T-cell (primary cell): ENCODE results near the gene DOCK9. TPM values are rescaled to one million over a fixed set of nuclear protein-coding genes. Genes with fewer than 3 reads are reported as not detected.

Experiments
- ATAC-seq, 4 experiments: fragments of 200-7000 bp in 3 of 4; fragments of 150-1000 bp in 1 of 4; cut with Tn5 transposase; replicated peaks in 1 of 4; 1 replicate in 3 of 4; 2 replicates in 1 of 4; pipeline ENCODE4 v1.10.0; 2021; ENCODE audit warnings: moderate library complexity in 3 of 4, mild to moderate bottlenecking in 2 of 4, moderate number of reproducible peaks in 1 of 4
- CTCF ChIA-PET, 2 donors: fragments of 300-600 bp; sonication (Branson Sonifier 250); formaldehyde crosslinking; loops; one replicate each; lab custom pipeline; 2022; ENCODE audit warnings: antibody characterized with exemption in 2 of 2; lab: Charles Lee
- POLR2A ChIA-PET, 2 donors: fragments of 300-600 bp; sonication (Branson Sonifier 250); formaldehyde crosslinking; loops; one replicate each; lab custom pipeline; 2022; ENCODE audit warnings: antibody characterized with exemption in 2 of 2; lab: Charles Lee
- DNase-seq, 35 experiments: peaks; one replicate each; pipeline versions ENCODE4 v3.0.0 to v3.0.0-alpha.2; 2013 to 2023
- H3K27ac ChIP-seq: one replicate; pipeline ENCODE4 v1.5.1; 2013; ENCODE audit warnings: low read length
- H3K27me3 ChIP-seq, 2 experiments: replicated peaks in 1 of 2; 1 replicate in 1 of 2; 2 replicates in 1 of 2; pipeline versions ENCODE4 v1.6.1 to v1.7.0; 2013; ENCODE audit warnings: low read length in 1 of 2, mixed read lengths in 1 of 2; ENCODE audit not compliant: control insufficient read depth in 2 of 2, insufficient read depth in 2 of 2; ENCODE audit errors: extremely low read depth in 1 of 2
- H3K36me3 ChIP-seq, 2 donors: 1 replicate in 1 of 2; 2 replicates in 1 of 2; pipeline versions ENCODE4 v1.6.1 to v1.7.0; 2013; ENCODE audit warnings: low read length in 1 of 2; ENCODE audit not compliant: control insufficient read depth in 2 of 2, insufficient read depth in 1 of 2; ENCODE audit errors: extremely low read depth in 1 of 2
- H3K4me1 ChIP-seq, 2 experiments: 1 replicate in 1 of 2; 2 replicates in 1 of 2; pipeline versions ENCODE4 v1.6.1 to v1.7.0; 2013; ENCODE audit warnings: low read length in 2 of 2, mixed read lengths in 1 of 2; ENCODE audit not compliant: insufficient read depth in 2 of 2, control insufficient read depth in 1 of 2; ENCODE audit errors: extremely low read depth in 1 of 2
- H3K4me3 ChIP-seq, 2 donors: 1 replicate in 1 of 2; 2 replicates in 1 of 2; pipeline versions ENCODE4 v1.5.1 to v1.7.0; 2013; ENCODE audit warnings: mild to moderate bottlenecking in 2 of 2, low read length in 1 of 2, moderate library complexity in 1 of 2; ENCODE audit not compliant: control insufficient read depth in 1 of 2; ENCODE audit errors: extremely low read depth in 1 of 2
- H3K9me3 ChIP-seq: 2 replicates; pipeline ENCODE4 v1.7.0; 2013
- H3K27ac Mint-ChIP-seq, 2 donors: one replicate each; pipeline ENCODE4 v1.8.0; 2020 to 2021; ENCODE audit warnings: mild to moderate bottlenecking in 2 of 2, mixed read lengths in 2 of 2
- H3K27me3 Mint-ChIP-seq, 2 donors: one replicate each; pipeline ENCODE4 v1.8.0; 2021 to 2022; ENCODE audit warnings: mixed read lengths in 2 of 2
- H3K36me3 Mint-ChIP-seq: one replicate; pipeline ENCODE4 v1.8.0; 2021; ENCODE audit warnings: mixed read lengths
- H3K4me1 Mint-ChIP-seq, 3 donors: one replicate each; pipeline ENCODE4 v1.8.0; 2020 to 2022; ENCODE audit warnings: mixed read lengths in 3 of 3, mild to moderate bottlenecking in 1 of 3
- H3K4me3 Mint-ChIP-seq, 3 donors: one replicate each; pipeline ENCODE4 v1.8.0; 2020 to 2022; ENCODE audit warnings: mild to moderate bottlenecking in 3 of 3, mixed read lengths in 3 of 3, moderate library complexity in 3 of 3
- H3K9me3 Mint-ChIP-seq, 3 donors: one replicate each; pipeline ENCODE4 v1.8.0; 2020 to 2022; ENCODE audit warnings: mixed read lengths in 3 of 3
- WGBS: methylation state at CpG from one replicate; pipeline ENCODE4 v1.1.5; 2013; ENCODE audit warnings: missing lambda C conversion rate; ENCODE audit not compliant: insufficient coverage; 5-methylcytosine and 5-hydroxymethylcytosine counted together
- total RNA-seq, 35 experiments: library from RNA in 6 of 35; stranded (reverse) in 6 of 35; fragments of 120-200 nt in 1 of 35; gene quantifications; one replicate each; pipeline versions ENCODE4 v1.2.1 to v1.2.4 and lab custom pipeline; 2013 to 2026

DOCK9 gene
- total RNA-seq, 5 donors from 2014 or later (not counting 1 experiment from before 2014, with no cell fraction given) = 96.2 to 170 (median 162) TPM

DNA sequence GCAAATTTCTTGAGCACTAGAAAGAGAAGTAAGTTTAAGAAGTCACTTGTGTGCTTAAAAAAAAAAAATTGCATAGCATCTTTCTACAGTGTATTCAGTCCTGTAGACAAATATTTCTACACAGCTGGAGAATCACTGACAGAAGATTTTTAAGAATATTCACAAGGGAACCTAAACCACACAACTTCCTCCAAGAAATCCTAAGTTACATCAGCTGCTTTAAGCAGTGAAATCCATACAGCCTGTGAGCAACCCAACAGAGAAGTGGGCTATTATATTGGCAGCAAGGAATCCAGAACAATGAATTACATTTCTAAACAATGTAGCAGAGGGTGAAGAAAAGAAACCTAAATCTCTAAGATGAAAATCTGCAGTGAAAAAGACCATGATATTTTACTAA, 1.5 kb downstream of the DOCK9 start:
- Mint-ChIP-seq H3K4me3 (peak overlapping the region in 1 of 3 donors; percentile 61), H3K27ac (peak overlapping the region in 1 of 2 donors; percentile 2), H3K36me3 (no peaks in the 10 kb centered on the region), H3K9me3 (no peaks in the 10 kb centered on the region), H3K4me1 (peaks cover 80 to 82% (median 81%) of the 10 kb centered on the region in 3 donors), H3K27me3 (no peaks in the 10 kb centered on the region)
- no peak overlapping the region for H3K27ac ChIP-seq
- H3K36me3 ChIP-seq = no peaks in the 10 kb centered on the region
- ChIA-PET CTCF (interaction anchor here in 1 of 2 donors (0.7 kb wide), 1 partner anchor 62 kb away, joined by 3 read pairs; no protein-coding TSS in a partner anchor), POLR2A (no interaction called here)
- ATAC-seq = no peak
- DNase-seq = no peak
- H3K4me1 ChIP-seq = peaks cover 22 to 27% of the 10 kb centered on the region in 2 experiments
- H3K4me3 ChIP-seq = no peak overlapping the region
- no peaks in the 10 kb centered on the region for H3K27me3 ChIP-seq
- no peaks in the 10 kb centered on the region for H3K9me3 ChIP-seq

- Mint-ChIP-seq H3K4me3 (peak overlapping the region in 1 of 3 donors; percentile 61), H3K9me3 (no peaks in the 10 kb centered on the region), H3K36me3 (no peaks in the 10 kb centered on the region), H3K4me1 (peaks cover 77 to 82% (median 79%) of the 10 kb centered on the region in 3 donors), H3K27ac (peak overlapping the region; percentile 36 to 68), H3K27me3 (no peaks in the 10 kb centered on the region)
- H3K4me3 ChIP-seq = no peak overlapping the region
- ChIA-PET POLR2A (interaction anchor here in 1 of 2 donors (0.7 kb wide), 1 partner anchor 68 kb away, joined by 3 read pairs; no protein-coding TSS in a partner anchor), CTCF (interaction anchor here (0.6 to 0.7 kb wide), 2 partner anchors 24 to 62 kb away, joined by 3 read pairs; no protein-coding TSS in a partner anchor)
- WGBS = 83% methylated on average over 3 of the region's 5 CpGs
- no peak overlapping the region for H3K27ac ChIP-seq
- ATAC-seq = peak in 2 of 4 experiments; percentile 47 to 66
- H3K36me3 ChIP-seq = no peaks in the 10 kb centered on the region
- H3K27me3 ChIP-seq = no peaks in the 10 kb centered on the region
- DNase-seq = no peak
- no peaks in the 10 kb centered on the region for H3K9me3 ChIP-seq
- peaks cover 21 to 25% of the 10 kb centered on the region in 2 experiments for H3K4me1 ChIP-seq
Measured at GRCh38 chr13:98975822-98976261, 2.0 kb downstream of the DOCK9 start.

DNA sequence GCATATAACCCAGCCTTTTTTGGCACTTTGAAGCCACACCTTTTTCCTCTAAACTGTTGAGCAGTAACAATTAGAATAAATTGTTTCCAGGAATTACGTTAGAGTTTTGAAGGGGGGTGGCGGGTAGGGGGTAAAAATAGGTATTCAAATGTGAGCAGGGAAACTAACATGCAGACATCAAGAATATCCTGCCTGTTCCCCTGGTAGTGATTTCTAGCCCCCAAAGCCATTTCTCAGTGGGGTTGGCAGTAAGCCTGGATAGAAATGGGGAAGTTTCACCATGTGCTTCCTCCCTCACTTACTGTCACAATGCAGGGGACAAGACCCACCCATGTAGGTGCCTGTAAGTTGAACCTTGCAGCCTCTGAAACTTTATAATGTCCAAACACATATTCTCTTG, 3.8 kb downstream of the DOCK9 start:
- peaks cover 24 to 25% of the 10 kb centered on the region in 2 experiments for H3K4me1 ChIP-seq
- no peaks in the 10 kb centered on the region for H3K9me3 ChIP-seq
- no peak overlapping the region for H3K4me3 ChIP-seq
- no peaks in the 10 kb centered on the region for H3K9me3 Mint-ChIP-seq
- POLR2A ChIA-PET = interaction anchor here in 1 of 2 donors (0.7 kb wide), 1 partner anchor 54 kb away, joined by 6 read pairs; no protein-coding TSS in a partner anchor
- H3K36me3 Mint-ChIP-seq = peaks cover 4% of the 10 kb centered on the region
- no peak overlapping the region for H3K27ac Mint-ChIP-seq
- no peak overlapping the region for H3K27ac ChIP-seq
- DNase-seq (no peak), ATAC-seq (no peak)
- no peaks in the 10 kb centered on the region for H3K27me3 Mint-ChIP-seq
- no peaks in the 10 kb centered on the region for H3K27me3 ChIP-seq
- H3K4me1 Mint-ChIP-seq = peaks cover 81 to 88% (median 87%) of the 10 kb centered on the region in 3 donors
- 67% methylated on average over 2 of the region's 2 CpGs for WGBS
- CTCF ChIA-PET = no interaction called here
- H3K36me3 ChIP-seq = no peaks in the 10 kb centered on the region
- peak overlapping the region in 1 of 3 donors; percentile 5 for H3K4me3 Mint-ChIP-seq

DNA sequence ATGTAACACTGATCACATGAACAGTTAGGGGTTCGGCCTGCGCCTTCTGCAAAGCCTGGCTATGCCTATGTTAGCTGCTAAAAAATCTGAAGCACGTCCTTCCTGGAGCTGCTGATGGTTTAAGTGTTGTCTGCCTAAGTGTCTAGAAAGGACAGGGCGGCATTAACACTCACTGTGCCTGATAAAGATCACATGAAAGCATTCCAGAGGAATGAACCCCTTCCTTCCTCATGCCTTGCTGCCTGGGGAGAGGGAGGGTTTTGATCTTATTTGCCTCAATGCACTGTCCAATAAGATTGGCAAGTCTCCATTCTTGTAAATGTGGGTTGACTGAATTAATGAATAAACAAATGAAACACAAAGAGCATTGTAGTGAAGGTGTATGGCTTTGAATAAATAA, 5.2 kb downstream of the DOCK9 start:
- no peak for ATAC-seq
- Histone ChIP-seq H3K9me3 (no peaks in the 10 kb centered on the region), H3K4me3 (no peak overlapping the region), H3K27me3 (no peaks in the 10 kb centered on the region), H3K27ac (no peak overlapping the region), H3K4me1 (peaks cover 20 to 27% of the 10 kb centered on the region in 2 experiments), H3K36me3 (no peaks in the 10 kb centered on the region)
- Mint-ChIP-seq H3K4me1 (peaks cover 73 to 78% (median 78%) of the 10 kb centered on the region in 3 donors), H3K4me3 (no peak overlapping the region), H3K9me3 (no peaks in the 10 kb centered on the region), H3K36me3 (peaks cover 4% of the 10 kb centered on the region), H3K27ac (no peak overlapping the region), H3K27me3 (no peaks in the 10 kb centered on the region)
- no peak for DNase-seq
- WGBS = 100% methylated on average over 3 of the region's 4 CpGs
- CTCF ChIA-PET = no interaction called here
- POLR2A ChIA-PET = no interaction called here

GRCh38 chr13:98972059-98972458, 5.8 kb downstream of the DOCK9 start:
- ATAC-seq = no peak
- ChIA-PET CTCF (no interaction called here), POLR2A (interaction anchor here in 1 of 2 donors (0.5 kb wide), 1 partner anchor 140 kb away, joined by 6 read pairs; no protein-coding TSS in a partner anchor)
- WGBS = no CpG with 5 or more reads among the region's 3 CpGs
- Histone ChIP-seq H3K36me3 (no peaks in the 10 kb centered on the region), H3K4me3 (no peak overlapping the region), H3K27me3 (no peaks in the 10 kb centered on the region), H3K27ac (no peak overlapping the region), H3K4me1 (peaks cover 18 to 25% of the 10 kb centered on the region in 2 experiments), H3K9me3 (no peaks in the 10 kb centered on the region)
- no peaks in the 10 kb centered on the region for H3K27me3 Mint-ChIP-seq
- H3K4me1 Mint-ChIP-seq = peaks cover 72 to 76% (median 72%) of the 10 kb centered on the region in 3 donors
- DNase-seq = no peak
- no peak overlapping the region for H3K4me3 Mint-ChIP-seq
- no peak overlapping the region for H3K27ac Mint-ChIP-seq
- H3K9me3 Mint-ChIP-seq = no peaks in the 10 kb centered on the region
- H3K36me3 Mint-ChIP-seq = peaks cover 4% of the 10 kb centered on the region

DNA sequence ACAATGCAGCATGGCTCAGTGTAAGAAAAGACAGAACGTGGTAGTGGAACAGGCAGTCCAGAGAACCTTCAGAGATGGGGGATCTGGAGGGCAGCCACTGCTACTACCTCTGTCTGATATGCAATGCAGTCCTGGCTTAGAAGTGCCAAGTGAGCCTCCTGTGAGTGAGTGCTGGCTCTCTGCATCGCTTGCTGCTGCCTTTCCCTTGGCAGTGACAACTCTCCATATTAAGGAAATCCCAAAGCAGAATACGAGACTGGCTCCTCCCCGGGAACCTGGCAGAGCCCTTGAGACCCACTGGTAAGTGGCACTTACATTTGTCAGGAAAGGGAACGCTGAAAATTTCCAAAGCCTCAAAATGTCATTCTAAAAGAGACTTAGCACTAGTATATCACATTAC, 7.5 kb downstream of the DOCK9 start:
- POLR2A ChIA-PET = interaction anchor here in 1 of 2 donors (0.5 to 0.8 kb wide), 2 partner anchors 138 to 322 kb away, joined by 4 to 8 read pairs; no protein-coding TSS in a partner anchor
- no peaks in the 10 kb centered on the region for H3K9me3 Mint-ChIP-seq
- H3K36me3 Mint-ChIP-seq = peaks cover 10% of the 10 kb centered on the region
- CTCF ChIA-PET = interaction anchor here in 1 of 2 donors (0.6 kb wide), 1 partner anchor 71 kb away, joined by 3 read pairs; no protein-coding TSS in a partner anchor
- no peak overlapping the region for H3K27ac Mint-ChIP-seq
- Histone ChIP-seq H3K9me3 (no peaks in the 10 kb centered on the region), H3K36me3 (no peaks in the 10 kb centered on the region), H3K4me1 (peaks cover 13 to 14% of the 10 kb centered on the region in 2 experiments), H3K27ac (no peak overlapping the region), H3K27me3 (no peaks in the 10 kb centered on the region), H3K4me3 (no peak overlapping the region)
- WGBS = 91% methylated on average over 4 of the region's 5 CpGs
- H3K27me3 Mint-ChIP-seq = no peaks in the 10 kb centered on the region
- H3K4me1 Mint-ChIP-seq = peaks cover 61 to 63% (median 62%) of the 10 kb centered on the region in 3 donors
- ATAC-seq = no peak
- no peak for DNase-seq
- H3K4me3 Mint-ChIP-seq = no peak overlapping the region
